Activated B cell treated with CpG ODN at 0.5 μM for 24 hours (primary cell): ENCODE results near the gene TBX4. TPM values are rescaled to one million over a fixed set of nuclear protein-coding genes. Genes with fewer than 3 reads are reported as not detected.

Experiments
- ATAC-seq: fragments of 200-7000 bp; cut with Tn5 transposase; one replicate; pipeline ENCODE4 v1.10.0; 2021; ENCODE audit warnings: low read depth, mild to moderate bottlenecking, moderate library complexity
- CTCF ChIA-PET: fragments of 350-600 bp; sonication (Branson Sonifier 250); formaldehyde crosslinking; loops from one replicate; lab custom pipeline; 2021; ENCODE audit warnings: antibody characterized with exemption; lab: Charles Lee
- POLR2A ChIA-PET: fragments of 350-600 bp; sonication (Branson Sonifier 250); formaldehyde crosslinking; loops from one replicate; lab custom pipeline; 2021; ENCODE audit warnings: antibody characterized with exemption; lab: Charles Lee
- DNase-seq: peaks from one replicate; pipeline ENCODE4 v3.0.0; 2022
- H3K27ac Mint-ChIP-seq: one replicate; pipeline ENCODE4 v1.8.0; 2020; ENCODE audit warnings: mixed read lengths
- H3K27me3 Mint-ChIP-seq: one replicate; pipeline ENCODE4 v1.8.0; 2021; ENCODE audit warnings: mixed read lengths
- H3K36me3 Mint-ChIP-seq: one replicate; pipeline ENCODE4 v1.8.0; 2021; ENCODE audit warnings: low read depth, mixed read lengths
- H3K4me1 Mint-ChIP-seq: one replicate; pipeline ENCODE4 v1.8.0; 2021; ENCODE audit warnings: mixed read lengths
- H3K4me3 Mint-ChIP-seq: one replicate; pipeline ENCODE4 v1.8.0; 2020; ENCODE audit warnings: mild to moderate bottlenecking, mixed read lengths
- H3K9me3 Mint-ChIP-seq: one replicate; pipeline ENCODE4 v1.8.0; 2020; ENCODE audit warnings: mixed read lengths
- CTCF ChIP-seq: fragments of 200-600 bp; IDR thresholded peaks from one replicate; pipeline ENCODE4 v1.8.0; 2022; ENCODE audit warnings: antibody characterized with exemption, mild to moderate bottlenecking
- intact Hi-C: fragments of 100-400 bp; cut with micrococcal nuclease; formaldehyde crosslinking; loops from one replicate; pipeline ENCODE4 v1.15.1; 2024
- total RNA-seq: library from RNA; stranded (reverse); gene quantifications from 2 replicates; pipeline ENCODE4 v1.2.3, GENCODE V29; 2022

TBX4 gene
- total RNA-seq, 1 donor from 2014 or later: not detected

DNA sequence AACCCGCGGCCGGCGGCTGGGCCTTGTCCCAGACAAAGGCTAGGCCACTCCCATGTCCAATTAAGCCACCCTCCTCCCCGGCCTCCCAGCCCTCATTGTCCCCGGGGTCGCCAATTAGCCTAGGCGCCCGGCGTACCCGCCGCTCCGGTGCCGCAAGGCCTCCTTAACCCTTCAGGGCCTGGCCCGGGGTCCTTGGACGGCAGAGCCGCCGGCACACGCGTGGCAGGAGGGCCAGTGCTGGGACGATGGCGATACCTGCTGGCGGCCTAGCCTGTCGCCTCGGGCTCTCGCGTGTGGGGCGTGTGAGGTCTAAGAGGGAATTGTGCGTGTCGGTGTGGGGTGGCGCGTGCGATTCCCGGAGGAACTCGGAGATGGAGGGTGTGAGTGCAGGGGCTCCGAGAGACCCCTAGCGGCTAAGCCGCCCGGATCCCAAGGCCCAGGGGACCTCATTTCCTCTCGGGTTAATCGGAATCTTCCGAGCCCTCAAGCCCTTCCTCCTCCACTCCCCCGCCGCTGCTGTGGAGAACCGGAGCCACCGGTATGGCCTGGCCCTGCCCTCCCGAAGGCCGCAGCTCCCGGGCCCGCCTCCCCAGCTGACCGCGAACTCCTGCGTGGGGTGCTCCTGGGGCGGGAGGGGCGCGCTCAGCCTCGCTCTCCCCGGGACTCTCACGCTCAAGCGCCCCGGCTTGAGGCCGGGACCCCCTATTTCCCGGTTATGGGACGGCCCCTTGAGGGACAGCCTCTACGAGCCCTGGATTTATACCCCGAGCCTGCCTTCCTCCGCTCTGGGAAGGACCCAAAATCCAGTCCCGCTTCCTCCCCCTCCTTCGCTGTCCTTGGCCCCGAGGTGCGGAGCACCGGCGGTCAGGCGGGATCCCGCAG lies 40.7 kb upstream of the TBX4 start:
- intact Hi-C loops: loop anchor here (1.0 to 5.0 kb wide), 12 partner anchors 8 to 734 kb away; partner anchors contain the start of genes BCAS3 and BRIP1
- Mint-ChIP-seq H3K27ac (no peak overlapping the region), H3K27me3 (peaks cover 33% of the 10 kb centered on the region), H3K9me3 (no peaks in the 10 kb centered on the region), H3K36me3 (no peaks in the 10 kb centered on the region), H3K4me1 (peaks cover 30% of the 10 kb centered on the region), H3K4me3 (peak overlapping the region; percentile 74)
- ChIA-PET CTCF (interaction anchor here (0.6 to 2.1 kb wide), 6 partner anchors 9 to 691 kb away, joined by 3 to 14 read pairs (median 3); no protein-coding TSS in a partner anchor), POLR2A (interaction anchor here (0.6 kb wide), 1 partner anchor 51 kb away, joined by 3 read pairs; no protein-coding TSS in a partner anchor)
- ATAC-seq (peak; percentile 1), DNase-seq (no peak)
- no peak for TF ChIP-seq CTCF

GRCh38 chr17:61412143-61412859 lies 39.9 kb upstream of the TBX4 start:
- Mint-ChIP-seq H3K27me3 (peaks cover 29% of the 10 kb centered on the region), H3K9me3 (no peaks in the 10 kb centered on the region), H3K27ac (no peak overlapping the region), H3K36me3 (no peaks in the 10 kb centered on the region), H3K4me1 (peaks cover 35% of the 10 kb centered on the region), H3K4me3 (peak overlapping the region; percentile 74)
- ChIA-PET CTCF (interaction anchor here (0.6 to 2.1 kb wide), 7 partner anchors 10 to 691 kb away, joined by 3 to 14 read pairs (median 4); no protein-coding TSS in a partner anchor), POLR2A (interaction anchor here (1.0 kb wide), 1 partner anchor 386 kb away, joined by 3 read pairs; no protein-coding TSS in a partner anchor)
- ATAC-seq (peak; percentile 76), DNase-seq (peak; percentile 84)
- intact Hi-C loops: loop anchor here (1.0 to 5.0 kb wide), 11 partner anchors 9 to 735 kb away; partner anchors contain the start of genes BCAS3 and BRIP1
- TF ChIP-seq CTCF: peak; percentile 67

- no peak for DNase-seq
Measured at GRCh38 chr17:61412860-61413660, 39.2 kb upstream of the TBX4 start.

More at GRCh38 chr17:61412860-61413660, 39.2 kb upstream of the TBX4 start:
- intact Hi-C loops: loop anchor here (1.0 to 5.0 kb wide), 11 partner anchors 10 to 736 kb away; partner anchors contain the start of genes BCAS3 and BRIP1
- Mint-ChIP-seq H3K27me3 (peaks cover 23% of the 10 kb centered on the region), H3K9me3 (no peaks in the 10 kb centered on the region), H3K36me3 (no peaks in the 10 kb centered on the region), H3K4me1 (peaks cover 28% of the 10 kb centered on the region), H3K4me3 (peak overlapping the region; percentile 68), H3K27ac (no peak overlapping the region)
- ATAC-seq: no peak
- ChIA-PET CTCF (interaction anchor here (1.1 to 2.1 kb wide), 6 partner anchors 11 to 442 kb away, joined by 3 to 14 read pairs (median 6); no protein-coding TSS in a partner anchor), POLR2A (interaction anchor here (0.5 to 1.0 kb wide), 2 partner anchors 193 to 386 kb away, joined by 3 to 7 read pairs; no protein-coding TSS in a partner anchor)
- TF ChIP-seq CTCF: no peak
